Mucosa of stomach (tissue), 1 donor: Measurements from ENCODE around the gene HOXB1.
A peak's percentile ranks its signal among the peaks of the same experiment; 100 is the strongest.

Source experiments
- H3K27me3 ChIP-seq: one replicate; pipeline ENCODE4 v1.7.0; 2013; ENCODE audit warnings: mild to moderate bottlenecking, low read length; ENCODE audit not compliant: control insufficient read depth, insufficient read depth
- H3K36me3 ChIP-seq: one replicate; pipeline ENCODE4 v1.7.0; 2013; ENCODE audit warnings: low read length; ENCODE audit not compliant: control insufficient read depth, insufficient read depth
- H3K4me1 ChIP-seq: one replicate; pipeline ENCODE4 v1.7.0; 2013; ENCODE audit warnings: mild to moderate bottlenecking, low read length; ENCODE audit not compliant: control insufficient read depth, insufficient read depth
- H3K4me3 ChIP-seq: one replicate; pipeline ENCODE4 v1.7.0; 2013; ENCODE audit warnings: low read length
- H3K9ac ChIP-seq: one replicate; pipeline ENCODE4 v1.7.0; 2013; ENCODE audit warnings: mild to moderate bottlenecking, low read length, moderate library complexity
- H3K9me3 ChIP-seq: one replicate; pipeline ENCODE4 v1.7.0; 2013; ENCODE audit warnings: mild to moderate bottlenecking, low read length, moderate library complexity; ENCODE audit not compliant: control insufficient read depth
- donor health status: Pancreatic carcinoma.

Gene HOXB1

DNA sequence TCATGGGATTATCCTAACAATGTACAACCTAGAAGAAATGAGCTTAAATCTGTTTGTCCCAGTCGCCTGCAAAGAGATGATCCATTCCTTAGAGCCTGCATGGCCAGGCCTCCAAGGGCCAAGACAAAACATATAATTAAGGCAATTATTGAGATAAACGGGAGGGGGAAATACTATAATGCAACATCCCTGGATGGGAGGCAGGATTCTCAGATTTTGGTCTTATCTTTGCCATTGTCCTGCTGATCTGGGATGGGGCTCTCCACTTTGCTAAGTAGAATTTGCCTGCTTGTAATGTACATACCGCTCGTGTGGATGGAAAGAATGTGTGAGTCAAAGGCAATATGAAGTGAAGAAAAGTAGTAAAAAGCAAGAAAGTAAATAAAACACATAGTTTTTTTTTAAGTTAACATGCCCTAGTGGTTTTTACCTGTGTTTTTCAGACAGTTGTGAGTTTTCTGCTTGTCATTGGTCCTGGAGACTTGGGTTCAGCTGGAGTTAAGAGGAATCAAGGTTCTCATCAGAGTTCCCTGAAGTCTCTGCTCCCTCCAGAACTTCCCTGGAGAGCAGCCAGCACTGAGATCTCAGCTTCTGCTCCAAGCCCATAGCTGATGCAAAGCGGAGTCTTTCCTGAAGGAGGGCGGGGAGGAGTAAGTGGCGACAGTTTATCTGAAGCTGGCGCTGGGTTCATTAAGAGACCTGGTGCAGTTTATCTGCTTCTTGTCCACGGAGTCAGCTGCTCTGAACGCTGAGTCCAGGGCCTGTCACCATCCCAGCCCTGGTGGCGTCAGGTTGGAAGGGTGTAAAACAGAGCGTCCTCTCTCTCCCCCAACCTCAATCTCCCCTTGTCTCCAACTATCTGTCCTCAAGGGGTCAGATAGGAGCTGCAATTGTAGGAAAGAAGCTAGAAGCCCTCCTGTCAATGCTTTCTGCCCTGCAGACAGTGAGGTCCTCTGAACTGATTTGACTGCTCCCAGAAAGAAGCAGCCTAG, 30.1 kb downstream of the HOXB1 start:
- no peak overlapping the region for H3K4me3 ChIP-seq
- peaks cover 4% of the 10 kb centered on the region for H3K4me1 ChIP-seq

DNA sequence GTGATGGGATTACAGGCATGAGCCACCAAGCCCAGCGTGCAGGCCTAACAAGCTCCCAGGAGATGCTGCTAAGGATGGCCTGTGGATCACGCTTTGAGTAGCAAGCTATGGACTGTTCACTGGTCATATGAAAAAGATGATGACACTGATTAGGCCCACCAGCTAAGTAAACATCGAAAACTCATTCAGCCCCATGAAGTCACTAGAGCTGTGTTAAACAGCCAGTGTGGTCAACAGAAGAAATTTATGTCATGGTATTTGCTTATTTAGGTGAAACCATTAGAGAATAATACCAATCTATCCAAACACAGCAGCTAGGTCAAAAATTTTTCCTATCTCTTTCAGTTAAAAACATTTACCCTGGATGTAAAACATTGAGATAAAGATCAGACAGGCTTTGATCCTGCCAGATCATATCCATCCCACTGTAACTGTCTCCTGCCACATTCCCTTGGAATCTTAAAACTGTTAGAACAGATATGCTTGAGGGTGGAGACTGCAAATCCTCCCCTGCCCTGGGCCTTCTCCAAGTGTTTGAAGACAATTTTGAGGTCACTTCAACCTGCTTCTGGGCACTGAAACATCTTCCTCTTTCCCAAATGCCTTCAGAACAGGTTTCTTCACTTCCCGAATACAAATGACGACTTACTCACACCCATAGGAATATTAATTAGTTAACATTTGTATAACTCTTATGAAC, 30.9 kb downstream of the HOXB1 start:
- Histone ChIP-seq H3K36me3 (no peaks in the 10 kb centered on the region), H3K9ac (no peak overlapping the region), H3K9me3 (no peaks in the 10 kb centered on the region), H3K4me1 (peaks cover 1% of the 10 kb centered on the region), H3K27me3 (peaks cover 21% of the 10 kb centered on the region), H3K4me3 (no peak overlapping the region)

More for the DNA sequence above, 30.1 kb downstream of the HOXB1 start:
- H3K36me3 ChIP-seq, result no peaks in the 10 kb centered on the region
- no peak overlapping the region for H3K9ac ChIP-seq
- H3K27me3 ChIP-seq, result peaks cover 21% of the 10 kb centered on the region
- no peaks in the 10 kb centered on the region for H3K9me3 ChIP-seq

DNA sequence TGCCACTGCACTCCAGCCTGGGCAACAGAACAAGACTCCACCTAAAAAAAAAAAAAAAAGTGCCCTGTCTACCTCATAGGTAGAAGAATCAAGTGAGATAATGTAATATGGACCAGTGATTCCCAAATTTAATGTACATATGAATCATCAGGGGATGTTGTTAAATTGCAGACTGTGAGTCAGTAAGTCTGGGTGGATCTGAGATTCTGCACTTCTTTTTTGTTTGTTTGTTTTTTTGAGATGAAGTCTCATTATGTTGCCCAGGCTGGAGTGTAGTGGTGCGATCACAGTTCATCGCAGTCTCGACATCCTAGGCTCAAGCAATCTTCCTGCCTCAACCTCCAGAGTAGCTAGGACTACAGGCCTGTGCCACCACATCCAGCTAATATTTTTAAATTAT, 31.6 kb downstream of the HOXB1 start:
- Histone ChIP-seq H3K27me3 (peaks cover 25% of the 10 kb centered on the region), H3K9me3 (no peaks in the 10 kb centered on the region), H3K4me3 (no peak overlapping the region), H3K4me1 (no peaks in the 10 kb centered on the region), H3K9ac (no peak overlapping the region), H3K36me3 (no peaks in the 10 kb centered on the region)

DNA sequence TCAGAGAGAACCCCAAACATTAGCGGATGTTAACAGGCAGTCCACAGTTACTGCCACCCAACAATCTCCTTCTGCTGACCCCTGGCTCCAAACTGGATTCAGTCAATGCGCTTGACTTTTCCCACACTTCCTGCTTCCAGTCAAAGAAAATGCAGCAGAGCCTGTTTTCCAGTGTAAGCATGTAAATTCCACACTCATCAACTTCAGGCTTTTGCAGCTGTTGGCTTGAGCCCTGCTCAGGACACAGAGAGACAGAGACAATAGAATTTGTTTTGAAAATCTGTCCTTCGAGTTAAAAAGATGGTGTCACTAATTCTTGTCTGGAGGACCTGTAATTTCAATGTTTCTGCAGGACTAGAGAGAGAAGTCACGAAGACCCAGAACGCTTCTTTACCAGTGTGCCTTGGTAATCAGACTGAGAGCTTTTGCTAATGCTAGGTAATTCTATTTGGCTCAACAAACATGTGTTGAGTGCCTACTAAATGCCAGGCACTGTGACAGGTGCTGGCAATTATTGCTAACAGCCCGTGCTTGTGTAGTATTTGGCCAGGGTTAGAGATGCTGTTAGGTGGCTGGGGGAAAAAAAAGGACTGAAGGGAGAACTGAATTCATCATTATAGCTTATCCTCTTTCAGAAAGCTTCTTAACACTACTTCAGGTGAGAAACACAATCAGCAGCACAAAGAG, 32.5 kb downstream of the HOXB1 start:
- Histone ChIP-seq H3K9ac (no peak overlapping the region), H3K36me3 (no peaks in the 10 kb centered on the region), H3K27me3 (peaks cover 26% of the 10 kb centered on the region), H3K9me3 (no peaks in the 10 kb centered on the region), H3K4me3 (no peak overlapping the region), H3K4me1 (no peaks in the 10 kb centered on the region)

DNA sequence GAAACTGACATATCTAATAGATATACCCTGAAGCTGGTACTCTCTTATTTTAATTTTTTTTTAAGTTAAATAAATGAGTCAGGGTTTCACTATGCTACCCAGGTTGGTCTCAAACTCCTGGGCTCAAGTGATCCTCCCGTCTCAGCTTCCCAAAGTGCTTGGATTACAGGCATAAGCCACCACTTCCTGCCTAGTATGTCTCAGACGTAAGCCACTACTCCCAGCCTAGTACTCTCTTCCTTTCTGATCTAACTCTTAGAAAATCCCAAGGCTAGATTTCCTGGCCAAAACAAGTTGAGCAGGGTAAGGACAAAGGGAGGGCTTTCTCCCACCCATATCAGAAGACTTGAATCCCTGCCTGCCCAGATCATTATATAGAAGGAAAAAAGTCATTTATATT, 33.7 kb downstream of the HOXB1 start:
- Histone ChIP-seq H3K4me3 (no peak overlapping the region), H3K9me3 (no peaks in the 10 kb centered on the region), H3K9ac (no peak overlapping the region), H3K27me3 (peaks cover 34% of the 10 kb centered on the region), H3K4me1 (peaks cover 8% of the 10 kb centered on the region), H3K36me3 (no peaks in the 10 kb centered on the region)

DNA sequence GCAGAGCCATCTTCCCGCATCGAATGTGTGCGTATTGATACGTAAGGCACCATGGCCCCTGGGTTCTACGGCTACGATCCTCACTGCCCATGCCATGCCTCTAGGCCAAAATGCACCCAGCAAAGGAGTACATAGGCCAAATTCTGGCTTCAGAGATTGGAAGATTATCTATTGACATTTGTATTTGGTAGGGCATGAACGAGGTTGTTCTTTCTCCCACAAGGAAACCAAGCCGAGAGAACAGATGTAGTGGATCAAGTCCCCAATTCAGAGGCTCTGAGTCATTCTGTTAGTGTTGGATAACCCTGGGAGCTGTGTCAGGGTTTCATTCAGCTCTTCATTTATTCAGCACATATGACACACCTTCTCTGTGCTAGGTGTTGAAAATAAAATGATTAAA, 36.5 kb downstream of the HOXB1 start:
- Histone ChIP-seq H3K4me1 (peaks cover 8% of the 10 kb centered on the region), H3K9me3 (no peaks in the 10 kb centered on the region), H3K9ac (no peak overlapping the region), H3K27me3 (peaks cover 40% of the 10 kb centered on the region), H3K4me3 (no peak overlapping the region), H3K36me3 (no peaks in the 10 kb centered on the region)

DNA sequence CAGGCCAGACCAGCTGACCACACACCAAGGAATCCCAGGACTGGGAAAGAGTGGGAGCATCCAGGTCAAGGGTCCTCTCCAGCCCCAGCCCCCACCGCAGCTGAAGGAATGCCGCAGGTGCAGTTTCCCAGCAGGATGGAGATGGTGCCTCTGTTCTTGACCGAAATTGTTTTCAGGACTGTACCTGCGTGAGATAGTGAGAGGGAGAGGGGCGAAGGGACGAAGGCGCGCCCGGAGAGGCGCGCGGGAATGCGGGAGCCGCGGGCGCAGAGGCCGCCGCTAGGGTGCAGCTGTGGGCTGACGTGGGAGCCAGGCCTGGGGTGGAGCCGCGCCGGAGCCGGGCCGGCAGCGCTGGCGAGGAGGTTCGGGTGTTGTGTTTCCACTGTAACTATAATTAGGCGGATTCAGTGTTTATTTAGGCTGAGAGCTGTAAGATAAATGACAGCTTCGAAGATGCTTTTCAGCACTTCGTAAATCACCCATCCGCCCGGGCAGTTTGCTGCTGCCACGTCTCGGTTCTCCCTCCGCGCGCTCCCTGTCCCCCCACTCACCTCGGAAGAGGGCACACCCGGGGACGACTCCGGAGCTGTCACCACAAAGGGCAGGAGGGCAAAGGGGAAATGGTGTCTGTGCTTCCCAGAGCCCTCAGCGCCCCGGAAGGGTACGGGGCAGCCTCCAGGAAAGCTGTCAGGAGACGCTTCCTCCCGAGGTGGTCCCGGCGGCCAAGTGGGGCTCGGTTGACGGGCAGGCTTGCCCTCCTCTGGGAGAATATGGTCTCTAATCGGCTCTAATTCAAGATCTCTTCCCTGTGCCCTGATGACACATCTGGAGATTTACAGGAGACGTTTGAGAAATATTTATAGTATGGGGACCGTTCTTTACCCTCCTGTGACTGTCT, 38.2 kb downstream of the HOXB1 start:
- Histone ChIP-seq H3K9ac (peak overlapping the region; percentile 47), H3K4me3 (no peak overlapping the region), H3K9me3 (no peaks in the 10 kb centered on the region), H3K36me3 (no peaks in the 10 kb centered on the region), H3K27me3 (peaks cover 30% of the 10 kb centered on the region), H3K4me1 (peaks cover 8% of the 10 kb centered on the region)

DNA sequence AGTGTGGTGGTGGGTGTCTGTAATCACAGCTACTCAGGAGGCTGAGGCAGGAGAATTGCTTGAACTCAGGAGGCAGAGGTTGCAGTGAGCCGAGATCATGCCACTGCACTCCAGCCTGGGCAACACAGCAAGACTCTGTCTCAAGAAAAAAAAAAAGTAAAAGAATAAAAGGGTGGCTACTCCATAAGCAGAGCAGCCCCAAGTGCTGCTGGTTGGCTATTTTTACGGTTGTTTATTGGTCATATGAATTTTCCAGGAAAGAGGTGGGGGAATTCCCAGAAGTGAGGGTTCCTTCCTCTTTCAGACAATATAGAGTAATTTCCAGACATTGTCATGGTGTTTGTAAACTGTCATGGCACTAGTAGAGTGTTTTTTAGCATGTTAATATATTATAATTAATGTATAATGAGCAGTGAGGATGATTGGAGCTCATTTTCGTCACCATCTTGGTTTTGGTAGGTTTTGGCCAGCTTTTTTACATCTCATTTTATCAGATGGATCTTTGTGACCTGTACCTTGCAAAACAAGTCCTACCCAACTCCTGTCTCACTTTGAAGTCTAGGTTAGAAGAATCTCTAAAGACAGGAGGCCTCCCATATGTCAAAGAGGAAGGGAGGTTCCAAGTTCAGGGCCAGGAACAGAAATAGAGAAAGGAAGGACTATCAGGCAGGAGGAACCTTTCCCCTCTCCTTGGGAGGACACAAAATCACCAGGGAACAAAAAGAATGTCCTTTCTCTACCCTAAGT, 39.1 kb downstream of the HOXB1 start:
- H3K9ac ChIP-seq, result no peak overlapping the region
- peaks cover 26% of the 10 kb centered on the region for H3K27me3 ChIP-seq
- no peaks in the 10 kb centered on the region for H3K9me3 ChIP-seq
- no peak overlapping the region for H3K4me3 ChIP-seq
- peaks cover 8% of the 10 kb centered on the region for H3K4me1 ChIP-seq
- no peaks in the 10 kb centered on the region for H3K36me3 ChIP-seq

DNA sequence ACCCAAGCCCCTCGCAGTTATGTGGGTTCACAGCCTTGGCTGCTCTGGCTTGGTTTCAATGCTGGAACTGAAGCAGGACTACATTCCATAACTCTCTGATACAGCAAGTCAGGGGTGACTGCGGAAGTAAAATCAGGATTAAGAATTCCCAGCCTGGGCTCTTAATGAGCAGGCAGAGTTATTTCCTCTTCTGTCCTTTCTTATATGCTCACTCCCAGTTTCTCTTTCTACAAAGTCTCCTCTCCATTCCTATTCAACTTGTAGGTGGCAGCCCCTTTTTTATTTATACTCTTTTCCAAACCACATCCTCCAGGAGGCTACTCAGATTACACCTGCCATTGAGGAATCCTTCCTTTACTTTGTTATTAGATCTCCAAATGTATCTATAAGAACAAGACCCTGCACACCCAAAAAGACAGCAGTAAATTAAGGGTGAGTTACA, 40.3 kb downstream of the HOXB1 start:
- peaks cover 25% of the 10 kb centered on the region for H3K27me3 ChIP-seq
- H3K4me1 ChIP-seq, result peaks cover 8% of the 10 kb centered on the region
- H3K9ac ChIP-seq, result no peak overlapping the region

DNA sequence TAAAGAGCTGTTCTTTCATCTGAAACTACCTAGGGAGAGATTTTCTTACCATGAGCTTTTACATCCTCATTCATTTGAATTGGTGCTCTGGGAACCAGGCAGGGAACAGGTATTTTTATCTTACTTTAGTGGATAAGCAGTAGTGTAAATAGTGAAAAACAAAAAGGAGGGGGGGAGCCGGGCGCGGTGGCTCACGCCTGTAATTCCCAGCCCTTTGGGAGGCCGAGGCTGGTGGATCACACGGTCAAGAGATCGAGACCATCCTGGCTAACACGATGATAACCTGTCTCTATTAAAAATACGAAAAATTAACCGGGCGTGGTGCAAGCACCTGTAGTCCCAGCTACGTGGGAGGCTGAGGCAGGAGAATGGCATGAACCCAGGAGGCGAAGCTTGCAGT, 41.0 kb downstream of the HOXB1 start:
- H3K4me1 ChIP-seq, result peaks cover 8% of the 10 kb centered on the region
- H3K9ac ChIP-seq, result no peak overlapping the region
- no peaks in the 10 kb centered on the region for H3K36me3 ChIP-seq
- H3K9me3 ChIP-seq, result no peaks in the 10 kb centered on the region
- H3K4me3 ChIP-seq, result no peak overlapping the region
- H3K27me3 ChIP-seq, result peaks cover 25% of the 10 kb centered on the region

More for the DNA sequence above, 40.3 kb downstream of the HOXB1 start:
- H3K4me3 ChIP-seq, result no peak overlapping the region
- no peaks in the 10 kb centered on the region for H3K36me3 ChIP-seq
- H3K9me3 ChIP-seq, result no peaks in the 10 kb centered on the region
